Muscle of arm (tissue), 12 donors: ENCODE data around the gene GIPC1. TPM values are rescaled to one million over a fixed set of nuclear protein-coding genes. Genes with fewer than 3 reads are reported as not detected.
"Not testable (repeated sequence)": the region's sequence is repeated elsewhere in the genome, so short reads cannot be mapped to it uniquely, and the experiment has no call there.

ENCODE experiments used
- DNase-seq: peaks from one replicate; pipeline ENCODE4 v3.0.0-alpha.2; 2013
- polyA plus RNA-seq, 12 donors: library from polyadenylated mRNA; unstranded; fragments of 120-200 nt; gene quantifications; one replicate each; pipeline ENCODE4 v1.2.1, GENCODE V29; 2013; ENCODE audit not compliant: insufficient read length in 12 of 12

The GIPC1 gene
- polyA plus RNA-seq, 12 donors = 28.6 to 60.6 (median 38.0) TPM; not detected in 1

- DNase-seq = no peak
Measured at GRCh38 chr19:14520543-14520942, 24.6 kb upstream of the GIPC1 start.

GRCh38 chr19:14519860-14520407, 24.0 kb upstream of the GIPC1 start:
- no peak for DNase-seq

- no peak for DNase-seq
Measured at GRCh38 chr19:14519245-14519859, 23.4 kb upstream of the GIPC1 start.

DNA sequence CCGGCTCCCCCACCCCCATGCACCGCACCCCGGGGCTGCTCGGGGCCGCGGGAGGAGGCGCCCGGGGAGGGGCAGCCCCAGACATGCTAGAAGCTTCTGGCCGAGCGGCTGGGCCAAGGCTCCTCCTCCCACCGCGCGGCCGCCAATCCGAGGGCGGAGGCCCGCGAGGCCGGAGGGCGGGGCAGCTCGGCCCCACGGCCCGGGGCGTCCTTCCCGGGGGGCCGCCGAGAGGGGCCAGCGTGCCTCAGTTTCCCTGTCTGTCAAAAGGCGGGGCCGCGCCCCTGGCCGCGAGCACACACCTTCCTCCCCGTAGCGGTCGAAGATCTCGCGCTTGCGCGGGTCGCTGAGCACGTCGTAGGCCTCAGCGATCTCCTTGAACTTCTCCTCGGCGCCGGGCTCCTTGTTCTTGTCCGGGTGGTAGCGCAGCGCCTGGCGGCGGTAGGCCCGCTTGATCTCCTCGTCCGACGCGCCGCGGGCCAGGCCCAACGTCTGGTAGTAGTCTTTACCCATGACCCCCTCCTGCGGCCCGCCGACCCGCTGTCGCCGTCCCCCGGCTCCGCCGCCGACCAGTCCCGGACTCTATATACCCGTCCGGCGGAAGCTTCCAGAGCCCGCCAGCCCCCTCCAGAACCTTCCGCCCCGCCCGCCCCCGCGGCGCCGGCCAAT, 22.0 kb upstream of the GIPC1 start, which contains the start of gene DNAJB1:
Gene DNAJB1 (minus strand): TSS at position 558 of the 666 bp plus-strand sequence. CDS start 48 bp downstream, at position 510.
- DNase-seq = peak; percentile 79

DNA sequence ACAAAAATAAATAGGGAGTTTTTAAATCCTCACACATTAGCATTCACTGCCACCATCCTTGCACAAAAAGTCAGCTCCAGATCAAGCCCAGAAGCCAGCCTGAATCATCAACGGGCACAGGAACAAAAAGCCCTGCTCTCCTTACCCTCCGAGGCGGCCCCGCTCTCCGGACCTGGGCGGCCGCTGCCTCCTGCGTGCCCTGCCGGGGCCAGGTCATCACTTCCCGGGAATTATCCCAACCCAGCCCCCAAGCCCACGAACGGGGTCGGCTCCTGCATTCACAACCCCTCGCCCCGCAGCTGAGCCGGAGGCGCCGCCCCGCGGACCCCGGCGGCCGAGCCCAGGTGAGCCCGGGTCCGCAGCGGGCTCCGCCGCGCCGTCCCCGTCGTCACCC, 21.5 kb upstream of the GIPC1 start:
- no peak for DNase-seq

DNA sequence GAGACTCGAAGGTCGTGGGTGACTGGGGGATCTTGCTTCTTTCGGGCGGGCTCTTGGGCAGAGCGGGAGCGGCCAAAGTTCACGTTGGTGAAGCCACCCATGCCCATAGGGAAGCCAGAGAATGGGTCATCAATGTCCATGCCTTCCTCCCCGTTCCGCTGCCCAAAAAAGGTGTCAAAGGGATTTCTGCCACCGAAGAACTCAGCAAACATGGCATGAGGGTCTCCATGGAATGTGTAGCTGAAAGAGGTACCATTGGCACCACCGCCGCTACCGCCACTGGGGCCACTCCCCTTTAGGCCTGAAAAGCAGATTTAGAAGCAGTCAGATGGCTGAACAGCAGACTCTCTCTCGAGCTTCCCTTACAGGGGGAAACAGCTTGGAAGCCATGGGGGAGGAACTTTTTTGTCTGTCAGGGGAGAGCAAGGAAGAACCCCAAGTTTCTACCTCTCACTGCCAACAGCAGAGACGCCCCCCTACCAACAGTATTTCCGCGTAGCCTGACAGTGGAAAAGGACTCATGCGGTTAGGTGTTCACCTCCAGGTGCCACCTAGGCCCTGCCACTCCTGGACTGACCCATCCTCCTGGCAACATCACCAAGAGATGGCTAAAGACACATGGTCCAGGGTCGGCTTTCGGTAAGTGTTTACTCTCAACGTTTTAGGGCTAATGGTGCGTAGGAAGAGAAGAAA, 21.0 kb upstream of the GIPC1 start:
- DNase-seq = no peak

DNA sequence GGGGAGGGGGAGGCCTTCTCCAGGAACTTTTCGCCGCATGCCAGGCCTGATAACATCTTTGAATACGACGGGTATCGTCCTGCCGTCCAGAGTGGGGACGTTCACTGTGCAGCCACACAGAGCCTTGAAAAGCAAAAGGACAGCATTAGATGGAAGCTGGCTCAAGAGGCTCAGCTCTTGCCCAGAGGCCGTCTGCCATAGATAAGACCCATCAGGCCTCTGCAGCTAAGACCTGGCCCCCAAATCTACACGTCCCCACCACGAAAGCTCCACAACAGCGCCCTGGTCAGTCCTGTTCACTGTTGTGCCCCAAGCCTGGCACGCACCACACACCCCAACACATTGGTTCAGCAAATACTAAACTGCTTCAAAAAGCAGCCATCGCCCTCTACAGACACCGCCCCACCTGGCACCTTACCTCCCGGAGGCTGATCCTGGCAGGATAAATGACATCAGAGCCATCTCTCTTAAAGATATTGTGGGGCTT, 20.2 kb upstream of the GIPC1 start:
- no peak for DNase-seq

DNA sequence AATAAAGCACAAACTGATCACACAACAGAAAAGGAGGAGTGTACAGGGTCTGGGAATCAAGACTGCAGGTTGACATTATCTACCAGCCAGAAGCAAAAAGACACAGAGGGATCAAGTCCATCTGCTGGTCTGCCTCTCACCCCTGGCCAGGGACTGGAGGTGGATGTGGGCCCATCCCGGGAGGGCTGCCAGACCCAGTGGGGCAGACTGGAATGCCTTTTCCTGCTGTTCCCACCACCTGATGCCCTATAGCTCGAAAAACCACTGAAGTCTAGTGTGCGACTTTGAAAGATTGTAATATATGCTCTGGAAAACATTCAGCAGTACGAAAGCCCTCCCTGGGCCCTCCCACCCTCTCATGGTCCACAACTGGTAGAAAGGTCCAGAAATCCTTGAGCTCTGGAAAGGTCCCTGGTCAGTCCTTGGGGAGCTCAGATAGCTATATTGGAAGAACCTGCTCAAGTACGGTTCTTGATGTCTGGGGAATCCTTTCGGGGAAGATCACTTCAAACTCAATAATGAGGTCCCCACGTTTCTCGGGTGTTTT, 19.6 kb upstream of the GIPC1 start:
- DNase-seq = no peak

DNA sequence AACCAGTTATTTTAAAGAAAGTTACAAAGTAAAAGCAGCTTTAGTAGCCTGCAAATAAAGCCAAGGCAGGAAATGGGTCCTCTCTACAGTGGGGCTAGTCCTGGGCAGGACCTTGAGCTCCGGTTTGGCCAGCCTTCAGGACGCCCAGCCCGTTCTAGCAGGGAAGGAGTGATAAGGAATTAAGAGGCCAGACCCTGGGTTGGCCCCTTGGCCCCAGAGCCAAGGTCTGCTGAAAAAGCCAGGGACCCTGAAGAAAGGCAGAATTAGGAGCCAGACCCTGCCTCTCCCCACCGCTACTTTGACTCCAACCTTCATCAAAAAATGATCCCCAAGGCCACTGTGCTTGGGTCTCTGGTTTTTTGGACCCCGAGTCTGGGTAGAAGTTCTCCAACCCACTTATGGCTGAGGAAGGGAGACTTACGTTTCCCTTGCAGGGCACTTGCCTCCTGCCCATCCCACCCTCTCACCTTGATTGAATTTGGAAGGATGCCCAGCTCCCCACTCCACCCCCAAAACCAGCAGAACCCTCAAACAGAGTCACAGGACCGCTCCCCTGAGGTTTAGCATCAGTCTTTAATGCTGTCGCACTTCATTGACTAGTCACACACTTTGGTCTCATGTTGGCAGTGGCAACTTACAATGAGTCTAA, 18.4 kb upstream of the GIPC1 start:
- no peak for DNase-seq

GRCh38 chr19:14512406-14512961, 16.6 kb upstream of the GIPC1 start:
- DNase-seq = no peak

- DNase-seq = no peak
Measured at GRCh38 chr19:14511229-14511593, 15.3 kb upstream of the GIPC1 start.

GRCh38 chr19:14510311-14511228, 14.6 kb upstream of the GIPC1 start:
- no peak for DNase-seq

DNA sequence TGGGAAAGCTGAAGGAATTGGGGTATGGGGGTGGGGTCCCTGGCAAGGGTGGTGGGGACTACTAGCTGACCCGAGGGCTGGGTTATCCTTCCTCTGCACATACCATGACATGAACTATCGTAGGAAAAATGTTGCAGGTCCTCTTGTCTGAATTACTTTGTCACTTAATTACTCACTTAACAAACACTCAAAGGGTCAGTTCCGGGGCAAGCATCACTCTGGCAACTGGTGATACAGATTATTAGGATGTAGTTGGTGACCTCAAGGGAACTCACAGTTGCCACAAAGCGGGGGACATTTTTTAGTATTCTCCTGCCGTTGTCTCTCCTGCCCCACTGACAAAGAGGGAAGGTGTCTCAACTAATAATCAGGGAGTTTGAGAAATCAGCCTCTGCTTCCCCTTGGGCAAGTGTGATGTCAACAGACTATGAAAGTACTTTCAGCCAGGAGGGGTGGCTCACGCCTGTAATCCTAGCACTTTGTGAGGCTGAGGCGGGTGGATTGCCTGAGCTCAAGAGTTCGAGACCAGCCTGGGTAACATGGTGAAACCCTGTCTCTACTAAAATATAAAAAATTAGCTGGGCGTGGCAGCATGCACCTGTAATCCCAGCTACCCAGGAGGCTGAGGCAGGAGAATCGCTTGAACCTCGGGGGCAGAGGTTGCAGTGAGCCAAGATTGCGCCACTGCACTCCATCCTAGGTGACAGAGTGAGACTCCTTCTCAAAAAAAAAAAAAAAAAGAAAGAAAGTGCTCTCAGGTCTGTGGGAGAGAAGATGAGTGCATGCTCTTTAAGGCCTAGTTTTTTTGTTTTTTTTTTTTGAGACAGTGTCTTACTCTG, 12.0 kb upstream of the GIPC1 start:
- no peak for DNase-seq

GRCh38 chr19:14505488-14506239, 9.7 kb upstream of the GIPC1 start:
- no peak for DNase-seq

DNA sequence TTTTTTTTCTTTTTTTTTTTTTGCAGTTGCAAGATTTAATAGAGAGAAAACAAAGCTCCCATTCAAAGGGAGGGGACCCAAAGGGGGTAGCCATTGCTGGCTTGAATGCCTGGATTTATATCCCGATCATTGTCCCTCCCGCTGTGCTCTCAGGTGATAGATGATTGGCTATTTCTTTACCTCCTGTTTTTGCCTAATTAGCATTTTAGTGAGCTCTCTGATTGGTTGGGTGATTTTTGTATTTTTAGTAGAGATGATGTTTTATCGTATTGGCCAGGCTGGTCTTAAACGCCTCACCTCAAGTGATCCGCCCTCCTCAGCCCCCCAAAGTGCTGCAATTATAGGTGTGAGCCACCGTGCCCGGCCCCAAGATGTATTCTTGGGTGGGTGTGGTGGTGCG, 8.6 kb upstream of the GIPC1 start:
- not testable (repeated sequence) for DNase-seq

DNA sequence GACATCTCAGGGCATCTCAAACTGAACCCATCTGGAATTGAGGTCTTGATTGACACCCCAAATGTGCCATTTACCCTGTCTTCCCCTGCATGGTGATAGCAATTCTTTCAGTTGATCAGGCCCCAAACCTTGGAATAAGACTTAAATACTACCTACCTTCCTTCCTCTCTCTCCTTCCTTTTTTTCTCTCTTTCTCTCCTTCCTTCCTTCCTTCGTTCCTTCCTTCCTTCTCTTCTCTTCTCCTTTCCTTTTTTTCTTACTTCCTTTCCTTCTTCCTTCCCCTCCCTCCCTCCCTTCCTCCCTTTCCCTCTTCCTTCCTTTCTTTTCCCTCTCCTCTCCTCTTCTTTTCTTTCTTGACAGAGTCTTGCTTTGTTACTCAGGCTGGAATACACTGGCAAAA, 7.4 kb upstream of the GIPC1 start:
- no peak for DNase-seq

- DNase-seq = no peak
Measured at GRCh38 chr19:14502334-14503092, 6.6 kb upstream of the GIPC1 start.
